NCI-H446 (cell line): ENCODE data around the gene PWWP2B.

Experiments used
- DNase-seq, 2 experiments: peaks; one replicate each; lab custom pipeline; 2025; lab: John Stamatoyannopoulos, UW

Gene PWWP2B

DNA sequence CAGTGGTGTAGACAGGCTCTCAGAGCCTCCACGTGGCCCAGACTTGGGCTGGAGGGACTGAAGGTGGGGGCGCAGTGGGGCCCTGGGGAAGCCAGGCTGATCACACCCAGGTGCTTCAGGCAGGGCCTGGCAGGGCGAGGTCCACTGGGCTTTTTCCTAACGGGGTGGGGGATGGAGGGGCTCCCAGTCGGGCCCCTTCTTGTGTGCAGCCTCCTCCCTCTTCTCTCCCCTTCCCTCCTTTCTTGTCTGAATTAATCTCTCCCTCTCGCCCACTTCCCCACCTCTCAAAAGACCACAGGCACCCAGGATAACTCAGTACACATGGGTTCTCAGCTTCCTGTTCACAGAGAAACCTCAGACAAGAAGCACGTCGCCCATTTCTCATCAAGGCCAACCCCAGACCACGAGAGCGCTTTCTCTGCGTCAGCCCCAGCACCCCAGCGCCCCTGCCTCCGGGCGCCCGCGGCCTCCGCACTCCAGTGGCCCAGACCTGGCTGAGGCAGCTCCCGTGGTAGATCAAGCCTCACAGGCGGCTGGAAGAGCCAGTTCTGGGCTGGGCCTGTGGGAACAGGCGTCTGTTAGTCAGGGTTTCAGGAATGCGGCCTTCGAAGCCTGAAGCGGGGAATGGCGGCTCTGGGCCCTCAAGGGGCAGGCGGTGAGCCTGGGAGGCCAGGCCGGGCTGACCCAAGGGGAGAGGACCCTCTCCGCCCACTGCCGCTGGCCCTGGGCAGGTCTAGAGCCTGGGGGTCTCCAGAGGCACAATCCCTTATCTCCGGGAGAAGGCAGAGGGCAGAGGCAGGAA, 50.6 kb downstream of the PWWP2B start:
- DNase-seq, result no peak

DNA sequence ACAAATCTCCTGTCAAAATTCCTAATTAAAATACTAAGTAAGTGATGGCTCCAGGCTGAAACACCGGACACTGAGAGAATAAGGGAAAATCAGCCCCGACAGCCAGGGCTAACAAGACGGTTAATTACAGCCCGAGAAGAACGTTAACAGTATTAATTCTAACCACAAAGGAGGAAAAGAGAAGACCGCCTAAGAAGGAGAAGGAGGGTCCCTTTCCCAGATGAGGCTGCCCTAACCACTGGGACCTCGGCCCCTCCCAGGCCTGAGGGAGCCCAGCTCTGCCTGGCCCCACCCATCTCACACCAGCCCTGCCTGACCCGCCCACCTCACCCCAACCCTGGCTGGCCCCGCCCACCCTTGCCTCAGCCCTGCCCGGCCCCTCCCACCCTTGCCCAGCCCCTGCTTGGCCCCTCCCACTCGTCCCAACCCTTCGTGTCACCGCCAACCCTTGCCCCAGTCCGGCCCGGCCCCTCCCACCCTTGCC, 51.3 kb downstream of the PWWP2B start:
- no peak for DNase-seq

DNA sequence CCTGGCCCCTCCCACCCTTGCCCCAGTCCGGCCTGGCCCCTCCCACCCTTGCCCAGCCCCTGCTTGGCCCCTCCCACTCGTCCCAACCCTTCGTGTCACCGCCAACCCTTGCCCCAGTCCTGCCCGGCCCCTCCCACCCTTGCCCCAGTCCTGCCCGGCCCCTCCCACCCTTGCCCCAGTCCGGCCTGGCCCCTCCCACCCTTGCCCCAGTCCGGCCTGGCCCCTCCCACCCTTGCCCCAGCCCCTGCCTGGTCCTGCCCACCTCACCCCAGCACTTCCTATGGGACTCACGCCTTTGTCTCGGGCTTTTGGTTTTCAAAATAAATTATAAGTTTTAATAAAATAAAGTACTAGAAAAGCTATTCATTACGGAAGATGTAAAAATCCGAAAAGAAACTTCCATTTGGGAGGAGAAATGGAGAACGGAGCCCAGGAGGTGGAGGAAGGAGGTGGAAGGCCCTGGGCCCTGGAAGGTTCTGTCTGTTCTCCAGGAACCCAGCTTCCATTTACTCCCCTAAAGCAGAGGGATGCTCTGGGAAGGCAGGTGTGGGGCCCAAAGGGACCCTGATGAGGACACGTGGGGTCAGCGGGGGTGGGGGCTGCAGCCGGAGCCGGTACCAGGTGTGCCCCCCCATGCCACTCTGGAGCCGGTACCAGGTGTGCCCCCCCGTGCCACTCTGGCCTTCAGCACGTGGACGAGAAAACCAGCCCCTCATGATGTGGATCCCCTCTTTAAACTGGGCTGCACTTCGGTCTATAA, 52.2 kb downstream of the PWWP2B start:
- DNase-seq, result no peak

DNA sequence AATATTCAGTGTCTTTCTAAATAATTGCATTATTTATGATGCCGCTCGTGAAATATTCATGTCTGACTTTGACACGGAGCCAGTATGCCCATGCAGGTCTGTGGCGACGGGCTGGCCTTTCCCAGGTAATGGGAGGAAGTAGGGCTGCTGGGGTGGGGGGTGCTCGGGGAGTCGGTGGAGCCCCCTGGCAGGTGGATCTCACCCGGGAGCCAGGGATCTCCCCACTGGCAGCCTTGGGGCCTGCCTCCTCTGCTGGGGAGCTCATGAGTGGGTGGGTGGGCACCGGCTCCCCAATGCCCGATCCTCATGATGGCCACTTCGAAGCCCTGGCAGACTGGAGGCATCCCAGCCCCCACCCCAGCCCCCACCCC, 52.8 kb downstream of the PWWP2B start:
- no peak for DNase-seq

DNA sequence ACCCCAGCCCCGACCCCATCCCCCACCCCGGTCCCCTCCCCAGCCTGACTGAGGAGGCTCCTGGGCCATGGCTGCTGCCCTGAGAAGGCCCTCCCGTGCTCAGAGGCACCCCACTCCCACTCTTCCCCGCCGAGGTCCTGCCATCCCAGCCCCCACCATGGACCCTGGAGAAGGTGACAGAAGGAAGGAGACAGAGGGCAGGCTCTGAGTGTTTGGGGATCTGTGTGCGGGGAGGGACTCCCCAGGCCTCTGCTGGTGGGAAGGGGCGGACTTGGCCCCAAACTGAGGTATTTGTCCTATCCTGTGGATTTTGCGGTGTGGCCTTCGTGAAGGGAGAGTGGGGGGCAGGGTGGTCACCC, 53.4 kb downstream of the PWWP2B start:
- no peak for DNase-seq

DNA sequence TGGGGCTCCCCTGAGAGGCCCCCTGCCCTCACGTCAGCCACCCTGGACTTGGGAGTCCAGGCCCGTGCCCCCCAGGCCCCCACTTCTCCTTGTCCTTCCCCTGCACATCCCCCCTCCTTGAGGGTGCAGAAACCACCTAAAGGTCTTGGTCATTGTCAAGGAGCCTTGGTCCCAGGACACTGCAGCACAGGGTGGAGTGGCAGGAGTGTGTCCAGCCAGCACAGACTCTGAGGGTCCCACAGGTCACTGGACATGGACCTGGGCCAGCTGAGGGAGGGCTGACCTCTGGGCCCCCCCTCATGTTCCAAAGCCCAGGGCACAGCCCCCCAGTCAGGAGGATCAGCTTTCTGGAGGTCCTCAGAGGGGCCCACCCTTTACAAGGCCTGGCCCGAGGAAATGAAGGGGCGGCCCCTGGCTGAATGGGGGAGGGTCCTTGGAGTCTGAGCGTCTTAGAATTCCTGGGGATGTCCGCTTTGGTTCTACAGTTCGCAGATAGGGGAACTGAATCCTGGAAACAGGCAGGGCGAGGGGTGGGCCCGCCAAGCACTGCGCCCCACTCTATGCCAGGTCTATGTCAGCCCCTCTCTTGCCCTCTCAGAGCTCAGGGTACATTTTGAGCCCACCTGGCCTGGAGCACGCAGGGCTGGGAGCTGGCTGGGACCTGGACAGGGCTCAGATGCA, 54.0 kb downstream of the PWWP2B start:
- DNase-seq, result no peak

DNA sequence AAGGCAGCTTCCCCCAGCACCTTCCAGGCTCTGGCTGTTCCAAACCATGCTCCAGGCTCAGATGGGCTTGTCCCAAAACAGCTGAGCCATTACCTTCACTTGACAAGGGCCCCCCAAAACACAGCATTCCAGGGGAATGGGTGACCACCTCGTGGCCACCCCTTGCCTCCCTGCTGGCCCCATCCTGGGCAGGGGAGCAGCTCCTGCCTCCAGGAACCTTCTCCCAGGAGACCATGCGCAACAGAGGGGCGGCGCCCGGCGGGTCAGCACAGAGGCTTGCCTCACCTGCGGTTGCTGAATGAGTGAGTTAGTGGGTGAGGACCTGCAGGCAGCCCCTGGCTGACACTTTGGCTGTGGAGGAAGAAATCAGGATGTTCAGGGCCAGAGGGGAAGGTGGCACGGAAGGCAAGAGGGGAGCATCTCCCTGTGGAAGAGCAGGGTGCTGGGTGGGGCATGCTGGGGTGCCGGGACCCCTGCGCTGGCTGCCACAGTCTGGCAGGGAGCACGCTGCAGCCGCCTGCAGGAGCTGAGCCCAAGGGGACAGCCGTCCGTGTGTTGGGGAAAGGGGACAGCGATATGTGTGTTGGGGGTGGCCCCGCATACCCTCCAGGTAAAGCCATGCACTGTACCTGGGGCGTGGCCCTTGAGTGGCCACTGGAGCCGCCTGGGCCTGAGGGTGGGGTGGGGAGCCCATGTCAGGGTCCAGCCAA, 54.7 kb downstream of the PWWP2B start:
- DNase-seq, result no peak

DNA sequence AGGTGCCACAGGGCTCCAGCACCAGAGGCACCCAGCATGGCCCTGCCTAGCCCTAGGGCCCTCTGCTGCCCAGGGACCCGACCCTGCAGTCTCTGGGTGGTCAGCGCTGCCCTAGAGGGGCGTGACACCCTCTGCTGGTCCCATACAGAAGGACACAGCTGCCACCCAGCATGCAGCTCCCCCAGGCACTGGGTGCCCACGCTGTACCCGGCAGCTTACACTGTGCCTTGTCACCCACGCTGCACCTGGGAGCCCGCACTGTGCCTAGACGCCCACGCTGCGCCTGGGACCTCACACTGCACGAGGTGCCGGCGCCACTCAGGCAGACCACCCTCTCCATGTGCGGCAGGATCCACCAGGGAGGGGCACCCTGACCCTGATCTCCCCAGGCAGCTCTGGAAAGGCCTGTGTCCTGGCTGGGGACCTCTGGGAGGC, 55.2 kb downstream of the PWWP2B start:
- no peak for DNase-seq

DNA sequence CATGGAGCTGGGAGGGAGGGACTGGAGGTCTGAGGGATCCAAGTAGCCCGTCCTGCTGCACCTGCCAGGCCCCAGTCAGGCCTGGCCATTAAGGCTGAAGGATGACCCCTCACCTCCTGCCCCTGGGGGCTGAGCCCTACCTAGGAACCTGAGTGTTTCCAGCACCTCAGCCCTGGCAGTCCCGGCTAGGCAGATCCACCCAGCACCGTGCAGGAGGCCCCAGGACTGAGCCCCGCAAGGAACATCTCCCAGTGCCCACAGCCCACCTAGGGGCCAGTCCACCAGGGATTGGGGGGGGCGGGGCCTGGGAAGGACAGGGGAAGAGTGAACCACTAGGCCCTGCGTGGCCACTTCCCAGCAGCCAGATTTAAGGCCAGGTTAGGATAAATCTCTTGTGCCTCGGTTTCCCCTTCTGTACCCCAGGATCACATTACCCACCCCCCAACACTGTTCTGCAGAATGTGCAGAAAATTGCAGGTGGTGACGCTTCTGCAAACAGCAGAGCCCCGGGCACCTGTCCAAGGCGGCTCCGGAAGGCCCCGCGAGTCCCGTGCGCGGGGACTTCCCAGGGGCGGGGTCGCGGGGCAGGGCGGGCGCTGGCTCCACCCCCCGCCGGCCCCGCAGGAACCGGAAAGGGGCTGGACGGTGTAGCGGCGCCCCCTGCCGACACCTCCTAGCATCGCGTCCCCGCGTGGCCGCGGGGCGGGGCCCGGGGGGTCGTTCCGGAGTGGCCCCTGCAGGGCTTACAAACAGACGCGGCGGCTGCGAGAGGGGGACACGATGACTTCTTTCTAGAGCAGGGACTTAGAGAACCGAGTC, 55.9 kb downstream of the PWWP2B start:
- peak in 1 of 2 experiments; percentile 45 for DNase-seq

DNA sequence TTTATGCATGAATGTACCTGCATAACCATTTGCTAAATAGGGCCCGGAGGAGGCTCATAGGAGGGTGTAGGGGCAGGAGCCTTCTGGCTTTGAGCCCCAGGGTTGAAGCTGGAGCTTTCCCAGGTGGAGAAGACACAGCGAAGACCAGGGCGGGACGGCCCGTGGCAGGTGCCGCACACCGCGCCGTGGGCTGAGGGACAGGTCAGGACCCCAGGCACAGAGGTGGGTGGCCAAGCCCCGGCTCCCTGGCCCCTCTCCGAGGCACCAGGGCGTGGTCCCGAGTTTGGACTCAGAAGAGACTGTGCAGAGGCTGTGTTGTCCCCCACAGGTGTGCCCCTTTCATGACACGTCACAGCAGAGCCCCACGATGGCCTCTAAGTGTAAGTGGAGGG, 56.5 kb downstream of the PWWP2B start:
- DNase-seq, result no peak

DNA sequence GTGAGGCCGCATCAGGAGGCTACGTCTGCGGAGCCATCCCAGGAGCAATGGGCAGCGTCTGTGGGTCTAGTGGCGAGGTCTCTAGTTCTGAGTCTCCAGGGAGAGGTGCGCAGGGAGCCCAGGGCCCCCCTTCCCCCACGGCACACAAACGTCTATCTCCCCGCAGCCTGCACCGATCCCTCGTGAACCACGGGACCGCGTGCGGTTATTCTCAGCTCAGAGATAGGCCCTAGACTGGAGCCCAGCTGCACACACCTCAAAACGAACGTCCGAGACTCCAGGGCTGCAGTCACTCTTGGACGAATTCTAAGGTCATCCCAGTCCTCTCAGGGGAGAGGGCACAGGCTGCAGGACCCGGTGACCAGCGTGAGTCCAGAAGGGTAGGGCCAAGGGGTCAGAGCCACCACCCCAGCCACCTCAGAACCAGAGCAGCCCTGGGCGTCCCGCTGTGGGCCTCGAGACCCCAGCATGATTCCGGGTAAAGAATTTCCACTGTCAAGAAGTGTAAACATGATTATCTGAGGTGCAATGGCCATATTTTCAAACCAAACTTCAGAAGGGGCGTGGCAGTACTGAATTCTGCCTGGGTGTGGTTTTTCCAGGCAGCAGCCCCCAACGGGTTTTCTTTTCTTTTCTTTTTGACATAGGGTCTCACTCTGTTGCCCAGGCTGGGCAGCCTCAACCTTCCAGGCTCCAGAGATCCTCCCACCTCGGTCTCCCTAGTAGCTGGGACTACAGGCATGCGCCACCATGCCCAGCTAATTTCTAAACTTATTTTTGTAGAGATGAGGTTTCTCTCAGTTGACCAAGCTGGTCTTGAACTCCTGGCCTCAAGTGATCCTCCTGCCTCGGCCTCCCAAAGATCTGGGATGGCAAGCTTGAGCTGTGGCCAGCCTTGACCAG, 57.5 kb downstream of the PWWP2B start:
- DNase-seq, result no peak

DNA sequence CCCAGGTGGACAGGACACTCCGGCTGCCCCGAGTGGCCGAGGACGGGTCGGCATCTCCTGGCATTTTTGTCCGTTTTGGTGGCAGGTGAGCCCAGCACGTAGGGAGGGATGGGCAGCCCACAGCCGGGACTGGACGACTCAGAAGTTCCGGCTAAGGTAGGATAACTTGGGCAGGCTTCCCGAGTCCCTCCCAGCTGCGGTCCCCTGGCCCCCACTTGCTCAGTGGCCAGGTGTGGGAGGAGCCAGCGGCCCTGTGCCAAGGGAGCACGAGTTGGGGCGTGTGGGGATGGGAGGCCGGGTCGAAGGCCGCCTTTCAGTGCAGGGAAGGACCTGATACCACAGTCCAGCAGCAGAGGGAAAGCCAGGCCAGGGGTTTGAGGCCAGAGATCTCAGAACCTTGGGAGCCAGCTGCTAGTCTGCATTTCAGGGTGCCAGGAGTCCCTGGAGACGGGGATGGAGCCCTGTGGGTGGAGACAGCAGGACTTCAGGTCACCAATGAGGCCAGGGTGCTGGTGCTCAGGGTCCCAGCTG, 58.5 kb downstream of the PWWP2B start:
- DNase-seq, result no peak

DNA sequence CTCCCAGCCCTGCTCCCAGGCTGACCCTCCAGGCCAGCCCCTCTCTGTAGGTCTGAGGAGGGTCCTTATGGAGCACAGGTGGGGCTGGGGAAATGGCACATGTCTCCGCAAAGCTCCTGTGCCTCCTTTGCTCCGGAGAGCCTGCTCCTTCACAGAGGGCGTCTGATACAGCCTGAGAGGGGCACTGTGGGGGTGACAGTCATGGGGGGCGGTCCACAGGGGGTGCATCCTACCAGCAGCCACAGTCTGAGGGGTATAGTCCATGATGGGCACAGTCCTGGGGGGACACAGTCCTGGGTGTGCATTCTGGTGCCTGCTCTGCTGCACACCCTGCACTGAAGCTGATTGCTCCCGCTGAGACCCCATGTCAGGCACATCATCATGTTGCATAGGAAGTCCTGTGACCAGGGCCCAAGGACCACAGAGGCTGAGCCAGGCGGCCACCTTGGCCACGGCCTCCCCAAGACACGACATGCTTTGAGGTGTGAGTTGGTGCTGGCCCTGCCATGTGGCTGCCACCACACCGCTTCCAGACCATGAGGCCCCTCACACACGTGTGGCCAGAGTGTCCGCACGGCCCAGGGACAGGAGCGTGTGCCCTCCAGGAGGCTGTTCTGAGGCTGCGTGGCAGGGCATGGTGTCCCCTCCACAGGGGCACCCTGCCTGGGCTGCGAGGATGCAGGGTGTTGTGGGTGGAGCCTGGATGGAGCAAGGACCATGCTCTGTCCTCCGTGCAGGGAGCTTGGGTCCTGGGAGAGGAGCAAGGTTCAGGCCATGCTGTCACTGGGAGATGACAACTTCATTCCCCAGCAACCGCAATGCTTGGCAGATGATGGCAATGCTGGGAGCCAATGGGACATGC, 59.2 kb downstream of the PWWP2B start:
- DNase-seq, result no peak

DNA sequence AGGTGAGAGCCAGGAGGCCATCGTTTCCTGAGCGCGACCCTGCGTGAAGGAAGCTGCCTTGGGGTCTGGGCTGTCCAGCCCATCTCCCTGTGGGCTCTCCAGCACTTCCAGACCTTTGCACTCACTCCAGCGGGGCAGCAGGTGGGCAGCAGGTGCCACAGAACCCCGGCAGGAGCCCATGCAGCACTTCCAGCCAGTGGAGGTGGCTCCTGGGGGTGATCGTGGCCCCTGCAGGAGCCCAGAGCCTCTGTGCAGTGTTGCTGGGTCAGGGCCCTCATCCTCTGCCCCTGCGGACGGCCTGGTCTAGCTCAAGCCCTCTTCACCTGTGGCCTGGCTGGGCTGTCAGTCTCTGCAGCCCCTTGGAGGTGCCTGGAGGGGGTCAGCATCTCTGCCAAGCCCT, 59.9 kb downstream of the PWWP2B start:
- no peak for DNase-seq

DNA sequence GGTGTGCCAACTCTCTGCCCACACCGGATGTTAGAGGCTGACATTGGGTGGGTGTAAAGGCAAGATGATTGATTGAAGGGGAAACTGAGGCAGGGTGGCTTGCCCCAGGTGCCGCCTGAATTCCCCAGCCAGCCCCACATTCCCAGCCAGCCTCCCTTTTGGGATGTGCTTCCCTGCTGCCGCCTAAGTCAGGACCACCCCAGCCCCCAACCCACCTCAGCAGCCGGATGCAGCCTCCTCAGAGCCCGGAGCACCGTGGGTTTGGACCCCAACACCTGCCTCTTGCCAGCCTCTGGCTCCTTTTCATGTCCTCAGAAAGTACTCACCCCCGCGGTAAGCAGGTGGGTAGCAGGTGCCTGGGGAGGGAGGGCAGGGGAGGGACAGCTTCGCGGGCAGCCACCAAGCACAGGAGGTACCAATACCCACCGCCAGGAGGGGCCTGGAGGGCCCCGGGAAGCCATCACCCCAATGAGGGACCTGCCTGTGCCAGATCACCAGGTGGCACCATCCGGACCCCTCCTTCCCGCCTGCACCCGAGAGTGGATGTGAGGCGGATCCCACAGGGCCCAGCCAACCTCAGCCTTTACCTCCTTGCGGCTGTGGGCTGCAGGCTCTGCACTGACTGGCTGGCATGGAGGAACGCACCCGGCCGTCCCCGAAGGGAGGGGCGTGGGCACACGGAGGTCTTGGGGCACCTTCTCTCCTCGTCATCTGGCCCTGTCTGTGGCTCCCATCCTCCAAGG, 60.5 kb downstream of the PWWP2B start:
- DNase-seq, result no peak

DNA sequence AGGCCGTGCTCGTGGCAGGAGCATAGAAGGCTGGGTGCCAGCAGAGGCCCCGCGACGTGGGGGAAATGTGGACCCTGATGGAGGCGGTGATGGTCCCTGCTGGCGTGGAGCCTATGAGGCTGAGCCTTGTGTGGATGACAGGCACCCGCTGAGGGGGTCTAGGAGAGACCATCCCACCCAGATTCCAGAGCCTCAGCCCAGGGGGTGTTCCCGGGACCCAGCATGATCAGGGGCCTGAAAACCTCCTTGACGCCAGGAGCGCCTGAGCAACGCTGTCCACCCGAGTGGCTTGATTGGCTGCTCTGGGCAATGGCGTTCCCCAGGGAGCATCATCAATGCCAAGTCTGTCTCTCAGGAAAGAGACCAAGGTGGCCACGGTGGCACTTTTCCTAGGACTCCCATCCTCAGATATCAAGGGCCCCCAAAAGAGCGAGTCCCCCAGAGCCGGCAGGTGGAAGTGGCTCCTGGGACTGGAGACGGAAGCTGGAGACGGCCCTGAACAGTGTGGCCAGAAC, 61.1 kb downstream of the PWWP2B start:
- no peak for DNase-seq

DNA sequence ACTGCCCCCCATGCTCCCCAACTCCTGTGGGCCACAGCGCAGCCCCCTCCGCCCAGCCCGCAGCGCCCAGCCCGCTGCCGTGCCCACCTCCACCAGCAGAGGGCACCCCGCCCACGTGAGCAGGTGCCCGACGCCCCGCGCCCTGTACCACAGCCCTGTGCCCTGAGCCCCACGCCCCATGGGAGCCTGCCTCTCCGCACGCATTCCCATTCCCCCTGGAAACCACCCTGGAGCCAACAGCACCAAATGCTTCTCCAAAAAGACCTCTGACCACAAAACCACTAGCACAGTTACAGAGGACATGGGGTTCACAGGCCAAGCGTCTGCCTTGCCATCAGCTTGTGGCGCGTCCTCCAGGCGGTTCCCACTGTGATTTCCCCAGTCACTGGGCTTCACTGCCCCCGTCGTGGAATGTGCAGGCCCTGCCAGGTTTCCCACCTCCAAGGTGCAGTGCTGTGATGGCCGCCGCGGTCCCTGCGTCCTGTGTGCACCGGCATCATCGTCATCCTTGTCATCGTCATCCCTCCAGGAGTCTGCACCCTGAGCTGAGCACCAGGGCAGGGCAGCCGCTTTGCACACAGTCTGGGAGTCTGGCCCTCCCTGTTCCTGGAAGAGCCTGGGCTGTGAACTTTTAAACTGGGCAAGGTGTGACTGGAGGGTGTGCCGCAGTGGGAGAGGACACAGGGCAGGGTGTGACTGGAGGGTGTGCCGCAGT, 61.7 kb downstream of the PWWP2B start:
- no peak for DNase-seq
